HG02840 (cell line): ENCODE results near the gene DERA.
"Not testable (repeated sequence)": the region's sequence is repeated elsewhere in the genome, so short reads cannot be mapped to it uniquely, and the experiment has no call there.

Source experiments
- ATAC-seq: cut with Tn5 transposase; IDR thresholded peaks from one replicate; pipeline ENCODE4 v1.9.1; 2021; ENCODE audit warnings: mild to moderate bottlenecking, moderate library complexity, moderate number of reproducible peaks; ENCODE audit not compliant: unreplicated experiment, low FRiP score

The DERA gene

GRCh38 chr12:15910864-15911721 is at the start of gene DERA:
DERA (plus strand) TSS chr12:15911332; CDS start chr12:15911384, 52 bp downstream.
- peak; percentile 88 for ATAC-seq

- ATAC-seq = no peak
Observed at GRCh38 chr12:15861404-15861803, 49.7 kb upstream of the DERA start.

GRCh38 chr12:15862840-15863239 is 48.3 kb upstream of the DERA start:
- no peak for ATAC-seq

GRCh38 chr12:15863372-15863771 is 47.8 kb upstream of the DERA start:
- no peak for ATAC-seq

GRCh38 chr12:15863984-15864383 is 47.1 kb upstream of the DERA start:
- peak; percentile 65 for ATAC-seq

- no peak for ATAC-seq
Observed at GRCh38 chr12:15868186-15868585, 42.9 kb upstream of the DERA start.

- no peak for ATAC-seq
Observed at GRCh38 chr12:15873556-15873955, 37.6 kb upstream of the DERA start.

- ATAC-seq = not testable (repeated sequence)
Observed at GRCh38 chr12:15874556-15875145, 36.5 kb upstream of the DERA start.

GRCh38 chr12:15875863-15876262 is 35.3 kb upstream of the DERA start:
- no peak for ATAC-seq

GRCh38 chr12:15879413-15879812 is 31.7 kb upstream of the DERA start:
- ATAC-seq = no peak

- no peak for ATAC-seq
Observed at GRCh38 chr12:15880721-15881120, 30.4 kb upstream of the DERA start.

- peak; percentile 99 for ATAC-seq
Observed at GRCh38 chr12:15882118-15882971, 28.8 kb upstream of the DERA start, which contains the start of gene STRAP. STRAP (plus strand) TSS chr12:15882387; CDS start chr12:15882708, 321 bp downstream.

- ATAC-seq = no peak
Observed at GRCh38 chr12:15883536-15883935, 27.6 kb upstream of the DERA start.

- ATAC-seq = no peak
Observed at GRCh38 chr12:15886372-15887042, 24.6 kb upstream of the DERA start.

GRCh38 chr12:15887043-15887817 is 23.9 kb upstream of the DERA start:
- ATAC-seq = no peak

GRCh38 chr12:15892645-15893259 is 18.4 kb upstream of the DERA start:
- ATAC-seq = no peak

GRCh38 chr12:15893260-15893659 is 17.9 kb upstream of the DERA start:
- no peak for ATAC-seq

- ATAC-seq = no peak
Observed at GRCh38 chr12:15896867-15897266, 14.3 kb upstream of the DERA start.

- no peak for ATAC-seq
Observed at GRCh38 chr12:15897433-15897832, 13.7 kb upstream of the DERA start.
